B cell (primary cell): ENCODE results near the gene DNAJC3.

ENCODE experiments used
- CTCF ChIP-seq: fragments of 200-600 bp; IDR thresholded peaks from one replicate; pipeline ENCODE4 v1.8.0; 2022; ENCODE audit warnings: antibody characterized with exemption, mild to moderate bottlenecking
- EZH2 ChIP-seq: IDR thresholded peaks from 2 replicates; pipeline ENCODE4 v1.6.1; 2012; ENCODE audit warnings: borderline replicate concordance, low read depth, mild to moderate bottlenecking, moderate library complexity, low read length; ENCODE audit not compliant: insufficient read depth, poor library complexity, severe bottlenecking

- TF ChIP-seq CTCF = no peak
- no peak for TF ChIP-seq EZH2
These were observed 57.2 kb downstream of the DNAJC3 start for GRCh38 chr13:95734124-95734523.
